Sigmoid colon (tissue), 7 donors: Measurements from ENCODE around the gene ALDOB. TPM values are rescaled to one million over a fixed set of nuclear protein-coding genes. Genes with fewer than 3 reads are reported as not detected.

Experiments used
- DNase-seq: peaks from one replicate; pipeline ENCODE4 v3.0.0-alpha.2; 2019
- H3K27ac ChIP-seq, 4 donors: fragments of 200-600 bp; sonication (generic); one replicate each; pipeline ENCODE4 v1.5.1; 2016 to 2019; ENCODE audit warnings: mild to moderate bottlenecking in 1 of 4
- H3K27me3 ChIP-seq, 3 donors: fragments of 200-600 bp; sonication (generic); one replicate each; pipeline ENCODE4 v1.5.1; 2019; ENCODE audit warnings: mild to moderate bottlenecking in 1 of 3
- H3K36me3 ChIP-seq, 4 donors: fragments of 200-600 bp; sonication (generic); one replicate each; pipeline ENCODE4 v1.5.1; 2016 to 2019
- H3K4me1 ChIP-seq, 4 donors: fragments of 200-600 bp; sonication (generic); one replicate each; pipeline ENCODE4 v1.5.1; 2017 to 2019
- H3K4me3 ChIP-seq, 4 donors: fragments of 200-600 bp; sonication (generic); one replicate each; pipeline ENCODE4 v1.5.1; 2017 to 2019; ENCODE audit warnings: mild to moderate bottlenecking in 2 of 4, moderate library complexity in 1 of 4
- H3K9me3 ChIP-seq, 4 donors: fragments of 200-600 bp in 3 of 4; sonication (generic) in 3 of 4; one replicate each; pipeline versions ENCODE4 v1.5.1 to v1.6.1; 2013 to 2019
- EP300 ChIP-seq, 4 donors: sonication (generic); formaldehyde crosslinking; IDR thresholded peaks; one replicate each; pipeline ENCODE4 v1.6.1; 2017; ENCODE audit warnings: antibody characterized with exemption in 4 of 4
- POLR2A ChIP-seq, 2 donors: fragments of 450-650 bp; IDR thresholded peaks; one replicate each; pipeline ENCODE4 v1.6.1; 2016; ENCODE audit warnings: antibody characterized with exemption in 2 of 2, mild to moderate bottlenecking in 2 of 2, moderate library complexity in 2 of 2
- POLR2AphosphoS5 ChIP-seq, 4 donors: sonication (generic); formaldehyde crosslinking; IDR thresholded peaks; one replicate each; pipeline ENCODE4 v1.6.1; 2017; ENCODE audit warnings: antibody characterized with exemption in 4 of 4
- WGBS, 2 donors: extraction: QIAGEN DNeasy Blood & Tissue Kit; methylation state at CpG; one replicate each; pipeline ENCODE4 v1.1.7; 2013; 5-methylcytosine and 5-hydroxymethylcytosine counted together
- intact Hi-C: fragments of 100-400 bp; cut with DNase I; formaldehyde crosslinking; loops from one replicate; pipeline ENCODE4 v1.15.1; 2023
- polyA plus RNA-seq, 3 donors: library from polyadenylated mRNA; stranded (reverse); fragments of 200-250 nt; gene quantifications; one replicate each; pipeline ENCODE4 v1.2.3, GENCODE V29; 2013
- total RNA-seq, 4 donors: library from RNA; depleted of rRNA; stranded (reverse); fragments of >200 nt; gene quantifications; one replicate each; pipeline ENCODE4 v1.1.0, GENCODE V29; 2016
- TF ChIP-seq, protein P1 (sequence below), 4 experiments: fragments of 450-650 bp in 3 of 4; fragments of 200-600 bp in 1 of 4; IDR thresholded peaks; one replicate each; pipeline ENCODE4 v1.5.1; 2016 to 2019; ENCODE audit warnings: antibody characterized with exemption in 4 of 4, mild to moderate bottlenecking in 3 of 4, moderate library complexity in 2 of 4
- donor health status: healthy with polysubstance abuse.
- donor health status: Bipolar disorder and iron deficiency.
- donor health status: healthy.

ALDOB gene
- total and polyA plus RNA-seq, 7 donors = 0.82 to 40.5 (median 1.1) TPM; not detected in 2

DNA sequence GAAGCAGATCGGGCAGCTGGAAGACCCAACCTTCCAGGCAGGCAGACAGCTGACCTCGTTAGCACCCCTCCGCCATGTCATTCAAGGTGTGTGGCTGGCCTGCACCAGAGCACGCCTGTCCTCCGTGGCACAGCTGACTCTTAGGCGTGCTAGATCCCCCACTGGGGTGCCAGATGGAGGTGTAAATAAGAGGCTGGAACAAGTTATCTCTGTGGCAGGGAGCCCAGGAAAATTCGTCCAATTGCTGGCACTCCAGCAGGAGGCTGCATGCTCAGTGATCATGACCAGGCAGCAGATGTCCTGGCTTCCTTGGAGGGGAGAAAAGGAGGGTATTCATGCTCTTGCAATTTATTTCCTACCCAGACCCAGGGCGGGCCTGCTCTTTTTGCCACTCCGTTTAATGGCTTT is 7.8 kb upstream of the ALDOB start:
- Histone ChIP-seq H3K36me3 (no peaks in the 10 kb centered on the region), H3K4me3 (no peak overlapping the region), H3K4me1 (peaks cover 0 to 12% (median 0%) of the 10 kb centered on the region in 4 donors), H3K27ac (peak overlapping the region in 2 of 4 donors; percentile 23 to 63), H3K27me3 (no peaks in the 10 kb centered on the region), H3K9me3 (no peaks in the 10 kb centered on the region)
- 73 to 79% methylated on average over 9 of the region's 9 CpGs for WGBS, 2 donors
- intact Hi-C loops = no loop called here
- DNase-seq = peak; percentile 69
- TF ChIP-seq POLR2A (IDR thresholded peaks at IDR 0.05) (no peak), POLR2AphosphoS5 (IDR thresholded peaks at IDR 0.05) (peak in 1 of 4 donors; percentile 45), EP300 (IDR thresholded peaks at IDR 0.05) (peak in 1 of 4 donors; percentile 32)
- TF ChIP-seq, protein P1, sequence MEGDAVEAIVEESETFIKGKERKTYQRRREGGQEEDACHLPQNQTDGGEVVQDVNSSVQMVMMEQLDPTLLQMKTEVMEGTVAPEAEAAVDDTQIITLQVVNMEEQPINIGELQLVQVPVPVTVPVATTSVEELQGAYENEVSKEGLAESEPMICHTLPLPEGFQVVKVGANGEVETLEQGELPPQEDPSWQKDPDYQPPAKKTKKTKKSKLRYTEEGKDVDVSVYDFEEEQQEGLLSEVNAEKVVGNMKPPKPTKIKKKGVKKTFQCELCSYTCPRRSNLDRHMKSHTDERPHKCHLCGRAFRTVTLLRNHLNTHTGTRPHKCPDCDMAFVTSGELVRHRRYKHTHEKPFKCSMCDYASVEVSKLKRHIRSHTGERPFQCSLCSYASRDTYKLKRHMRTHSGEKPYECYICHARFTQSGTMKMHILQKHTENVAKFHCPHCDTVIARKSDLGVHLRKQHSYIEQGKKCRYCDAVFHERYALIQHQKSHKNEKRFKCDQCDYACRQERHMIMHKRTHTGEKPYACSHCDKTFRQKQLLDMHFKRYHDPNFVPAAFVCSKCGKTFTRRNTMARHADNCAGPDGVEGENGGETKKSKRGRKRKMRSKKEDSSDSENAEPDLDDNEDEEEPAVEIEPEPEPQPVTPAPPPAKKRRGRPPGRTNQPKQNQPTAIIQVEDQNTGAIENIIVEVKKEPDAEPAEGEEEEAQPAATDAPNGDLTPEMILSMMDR (IDR thresholded peaks at IDR 0.05) = no peak

DNA sequence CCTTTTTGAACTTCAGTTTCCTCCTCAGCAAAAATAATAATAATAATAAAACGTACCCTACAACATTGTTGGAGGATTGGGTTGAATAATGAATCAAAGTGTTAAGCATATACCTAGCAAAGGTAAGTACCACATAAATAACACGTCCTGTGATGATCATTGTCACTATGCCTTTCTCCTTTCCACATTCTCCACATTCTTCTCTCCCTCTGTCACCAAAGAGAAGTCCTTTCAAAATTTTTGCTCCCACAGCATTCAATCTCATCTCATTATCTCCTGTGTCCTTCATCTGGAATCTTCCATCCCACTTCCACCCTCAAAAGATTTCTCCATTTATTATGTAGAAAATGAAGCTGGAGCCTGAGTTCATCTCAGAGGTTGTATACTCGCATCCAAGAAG is 7.2 kb upstream of the ALDOB start:
- Histone ChIP-seq H3K36me3 (no peaks in the 10 kb centered on the region), H3K27me3 (no peaks in the 10 kb centered on the region), H3K4me3 (no peak overlapping the region), H3K9me3 (no peaks in the 10 kb centered on the region), H3K4me1 (peaks cover 0 to 18% (median 2%) of the 10 kb centered on the region in 4 donors), H3K27ac (peak overlapping the region in 1 of 4 donors; percentile 63)
- WGBS, 2 donors = 80 to 81% methylated on average over 3 of the region's 3 CpGs
- no peak for DNase-seq
- TF ChIP-seq EP300 (IDR thresholded peaks at IDR 0.05) (no peak), POLR2AphosphoS5 (IDR thresholded peaks at IDR 0.05) (no peak), POLR2A (IDR thresholded peaks at IDR 0.05) (no peak)
- TF ChIP-seq, protein P1 (IDR thresholded peaks at IDR 0.05) = no peak
- intact Hi-C loops = no loop called here

DNA sequence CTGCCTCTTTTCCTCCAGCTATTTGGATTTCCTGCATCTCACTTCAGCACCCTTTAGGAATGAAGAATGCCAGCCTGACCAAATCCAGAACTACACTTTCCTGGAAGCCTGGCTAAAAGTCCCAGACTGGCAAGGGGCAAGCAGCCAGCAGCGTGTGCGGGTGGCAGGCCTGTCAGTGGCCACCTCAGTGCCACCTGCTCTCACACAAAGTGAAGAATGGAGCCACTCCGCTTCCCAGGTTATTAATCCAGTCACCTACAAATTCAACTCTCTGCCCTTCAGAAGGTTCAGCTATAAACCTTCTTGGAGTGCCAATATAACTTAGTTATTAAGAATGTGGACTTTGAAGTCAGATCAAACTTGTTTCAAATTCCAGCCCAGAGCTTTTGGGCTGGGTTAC is 6.7 kb upstream of the ALDOB start:
- Histone ChIP-seq H3K4me1 (peaks cover 0 to 22% (median 2%) of the 10 kb centered on the region in 4 donors), H3K27me3 (no peaks in the 10 kb centered on the region), H3K36me3 (no peaks in the 10 kb centered on the region), H3K27ac (peak overlapping the region in 1 of 4 donors; percentile 63), H3K9me3 (no peaks in the 10 kb centered on the region), H3K4me3 (no peak overlapping the region)
- intact Hi-C loops = no loop called here
- WGBS, 2 donors = 86 to 92% methylated on average over 3 of the region's 3 CpGs
- TF ChIP-seq POLR2A (IDR thresholded peaks at IDR 0.05) (no peak), POLR2AphosphoS5 (IDR thresholded peaks at IDR 0.05) (peak in 1 of 4 donors; percentile 9)
- no peak for DNase-seq

DNA sequence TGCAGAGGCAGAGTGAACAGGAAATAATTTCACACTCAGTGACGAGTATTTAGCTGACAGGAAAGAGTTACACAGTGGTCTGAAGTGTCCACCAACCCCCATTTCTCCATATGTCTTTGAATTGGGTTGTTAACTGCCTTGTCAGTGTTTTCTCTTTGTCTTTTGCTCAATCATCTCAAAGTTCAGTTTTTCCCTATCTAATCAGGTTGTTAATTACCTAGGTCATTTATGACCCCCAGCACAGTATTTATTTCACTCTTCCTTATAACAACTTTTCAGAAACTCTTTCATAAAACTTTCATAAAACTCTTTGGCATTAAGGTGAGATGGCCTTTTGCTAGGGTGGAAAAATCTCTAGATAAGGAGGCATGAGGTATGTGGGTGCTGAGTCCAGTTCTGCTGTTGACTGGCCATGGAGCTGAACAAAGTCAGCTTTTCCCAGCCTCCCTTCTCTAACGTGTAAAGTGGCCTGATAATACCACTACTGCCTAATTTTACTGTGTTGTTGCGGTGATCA is 5.2 kb upstream of the ALDOB start:
- Histone ChIP-seq H3K36me3 (no peaks in the 10 kb centered on the region), H3K27ac (no peak overlapping the region), H3K4me3 (no peak overlapping the region), H3K9me3 (no peaks in the 10 kb centered on the region), H3K4me1 (peaks cover 0 to 22% (median 2%) of the 10 kb centered on the region in 4 donors), H3K27me3 (no peaks in the 10 kb centered on the region)
- no peak for TF ChIP-seq EP300 (IDR thresholded peaks at IDR 0.05)
- TF ChIP-seq POLR2A (IDR thresholded peaks at IDR 0.05) = no peak
- no peak for TF ChIP-seq POLR2AphosphoS5 (IDR thresholded peaks at IDR 0.05)
- TF ChIP-seq, protein P1 (IDR thresholded peaks at IDR 0.05) = no peak
- DNase-seq = no peak
- intact Hi-C loops = no loop called here
- WGBS, 2 donors = 43 to 57% methylated on average over 3 of the region's 3 CpGs

DNA sequence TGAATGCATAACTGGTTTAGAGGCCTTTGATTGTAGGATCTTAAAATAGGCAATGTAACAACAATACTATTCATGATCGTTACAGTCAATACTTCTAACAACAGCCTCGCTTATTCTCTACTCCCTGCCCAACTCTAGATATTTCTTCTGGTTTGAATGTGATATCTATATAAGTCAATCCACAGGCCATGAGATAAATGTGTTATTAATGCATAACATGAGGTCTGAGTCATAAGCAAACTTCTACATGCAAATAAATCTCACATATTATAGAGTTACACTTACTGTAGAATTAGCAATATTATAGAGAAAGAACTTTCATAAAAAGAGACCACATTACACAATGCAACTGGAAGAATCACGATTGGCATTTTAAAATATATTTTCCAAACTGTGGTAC is 2.9 kb upstream of the ALDOB start:
- intact Hi-C loops = loop anchor here (2.0 kb wide), 1 partner anchor 38 kb away; no protein-coding TSS in a partner anchor
- H3K27me3 ChIP-seq = no peaks in the 10 kb centered on the region
- H3K4me3 ChIP-seq = no peak overlapping the region
- no peaks in the 10 kb centered on the region for H3K36me3 ChIP-seq
- DNase-seq = no peak
- TF ChIP-seq POLR2AphosphoS5 (IDR thresholded peaks at IDR 0.05) (no peak), EP300 (IDR thresholded peaks at IDR 0.05) (no peak), POLR2A (IDR thresholded peaks at IDR 0.05) (no peak)
- TF ChIP-seq, protein P1 (IDR thresholded peaks at IDR 0.05) = no peak
- H3K27ac ChIP-seq = peak overlapping the region in 1 of 4 donors; percentile 36
- WGBS, 2 donors = 83 to 88% methylated on average over 3 of the region's 3 CpGs
- peaks cover 0 to 17% (median 2%) of the 10 kb centered on the region in 4 donors for H3K4me1 ChIP-seq
- no peaks in the 10 kb centered on the region for H3K9me3 ChIP-seq
